Measurements from ENCODE around the gene FBXL20.

Gene FBXL20

GRCh38 chr17:39209317-39210092 lies 191.9 kb downstream of the FBXL20 start:
- in situ Hi-C loops (cut with MboI; ENCODE audit: low sequenced_read_pairs, unreplicated experiment), result no loop called here
- DNase-seq (ENCODE audit: low spot score), result no peak
- TF ChIP-seq CTCF (IDR thresholded peaks at IDR 0.05; ENCODE audit: borderline replicate concordance, control extremely low read depth, extremely low read depth, insufficient read depth, missing control alignments), result no peak

- in situ Hi-C loops (cut with MboI; ENCODE audit: low sequenced_read_pairs, unreplicated experiment), result no loop called here
- no peak for DNase-seq (ENCODE audit: low spot score)
- no peak for TF ChIP-seq CTCF (IDR thresholded peaks at IDR 0.05; ENCODE audit: borderline replicate concordance, control extremely low read depth, extremely low read depth, insufficient read depth, missing control alignments)
Measured at GRCh38 chr17:39208893-39209292, 192.5 kb downstream of the FBXL20 start.

- no peak for DNase-seq (ENCODE audit: low spot score)
- in situ Hi-C loops (cut with MboI; ENCODE audit: low sequenced_read_pairs, unreplicated experiment), result no loop called here
- no peak for TF ChIP-seq CTCF (IDR thresholded peaks at IDR 0.05; ENCODE audit: borderline replicate concordance, control extremely low read depth, extremely low read depth, insufficient read depth, missing control alignments)
Measured at GRCh38 chr17:39208136-39208535, 193.3 kb downstream of the FBXL20 start.

- no peak for DNase-seq (ENCODE audit: low spot score)
- in situ Hi-C loops (cut with MboI; ENCODE audit: low sequenced_read_pairs, unreplicated experiment), result no loop called here
- no peak for TF ChIP-seq CTCF (IDR thresholded peaks at IDR 0.05; ENCODE audit: borderline replicate concordance, control extremely low read depth, extremely low read depth, insufficient read depth, missing control alignments)
Measured at GRCh38 chr17:39205112-39205526, 196.3 kb downstream of the FBXL20 start.

- no peak for TF ChIP-seq CTCF (IDR thresholded peaks at IDR 0.05; ENCODE audit: borderline replicate concordance, control extremely low read depth, extremely low read depth, insufficient read depth, missing control alignments)
- in situ Hi-C loops (cut with MboI; ENCODE audit: low sequenced_read_pairs, unreplicated experiment), result no loop called here
- DNase-seq (ENCODE audit: low spot score), result no peak
Measured at GRCh38 chr17:39204245-39204644, 197.2 kb downstream of the FBXL20 start.
